ENCODE results near the gene CBLN3. TPM values are rescaled to one million over a fixed set of nuclear protein-coding genes. Genes with fewer than 3 reads are reported as not detected.

The CBLN3 gene
- total RNA-seq, 2 experiments from 2014 or later, result 11.6 to 12.2 TPM

DNA sequence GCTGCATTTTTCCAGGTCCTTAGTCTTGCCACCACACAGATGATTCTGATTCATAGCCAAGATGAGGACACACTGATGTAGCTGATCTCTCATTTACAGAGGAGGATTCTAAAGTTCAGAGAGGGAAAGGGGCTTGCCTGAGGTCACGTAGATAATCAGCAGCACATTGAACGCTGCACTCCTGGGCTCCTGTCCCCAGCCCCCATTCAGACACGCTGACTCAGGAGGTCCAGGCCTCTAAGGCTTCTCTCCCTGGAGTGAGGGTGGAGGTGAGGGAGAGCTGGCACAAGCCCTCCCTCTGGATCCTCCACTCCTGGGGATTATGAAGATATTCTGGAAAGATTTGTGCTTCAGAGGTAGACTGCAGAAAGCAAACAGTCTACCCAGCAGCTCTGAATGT, 51.1 kb downstream of the CBLN3 start:
- ChIA-PET CTCF (interaction anchor here (0.8 to 1.6 kb wide), 3 partner anchors 16 to 45 kb away, joined by 3 to 5 read pairs (median 4); no protein-coding TSS in a partner anchor), POLR2A (interaction anchor here (0.9 kb wide), 1 partner anchor 20 kb away, joined by 3 read pairs; the partner anchor contains the start of gene NYNRIN)
- intact Hi-C loops (cut with DNase I, micrococcal nuclease), result no loop called here
- H3K4me1 Mint-ChIP-seq, result no peaks in the 10 kb centered on the region
- no peak overlapping the region for H3K27ac Mint-ChIP-seq
- no peak overlapping the region for H3K4me3 Mint-ChIP-seq
- peaks cover 7% of the 10 kb centered on the region for H3K27me3 Mint-ChIP-seq
- no peak for DNase-seq
- H3K36me3 Mint-ChIP-seq (ENCODE audit: low read depth), result no peaks in the 10 kb centered on the region
- no peaks in the 10 kb centered on the region for H3K9me3 Mint-ChIP-seq (ENCODE audit: low read depth)
- ATAC-seq, result no peak

DNA sequence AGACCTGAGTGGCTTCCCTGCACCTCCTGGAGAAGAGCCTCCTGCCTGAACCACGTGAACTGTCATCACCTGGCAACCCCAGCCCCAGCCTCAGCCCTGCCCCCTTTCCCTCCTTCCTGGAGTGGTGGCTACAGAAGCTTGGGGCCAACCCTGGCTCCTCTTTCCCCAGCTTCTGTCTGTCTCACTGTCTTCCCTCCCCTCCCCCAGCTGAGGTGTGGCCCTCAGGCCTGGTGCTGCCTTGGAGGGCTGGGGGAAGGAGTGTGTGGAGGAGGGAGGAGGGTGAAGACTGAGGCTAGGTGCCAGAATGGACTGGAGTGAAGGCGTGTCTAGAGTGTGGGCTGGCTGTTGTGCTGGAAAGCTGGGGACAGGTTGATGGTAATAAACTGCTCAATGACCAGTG, 51.8 kb downstream of the CBLN3 start:
- POLR2A ChIA-PET, result no interaction called here
- Mint-ChIP-seq H3K36me3 (ENCODE audit: low read depth) (no peaks in the 10 kb centered on the region), H3K4me3 (no peak overlapping the region), H3K9me3 (ENCODE audit: low read depth) (no peaks in the 10 kb centered on the region), H3K27ac (no peak overlapping the region), H3K27me3 (peaks cover 7% of the 10 kb centered on the region), H3K4me1 (no peaks in the 10 kb centered on the region)
- CTCF ChIA-PET, result interaction anchor here (0.8 to 1.6 kb wide), 5 partner anchors 16 to 60 kb away, joined by 3 to 5 read pairs (median 4); no protein-coding TSS in a partner anchor
- no peak for DNase-seq
- intact Hi-C loops (cut with DNase I, micrococcal nuclease), result no loop called here
- ATAC-seq, result no peak

DNA sequence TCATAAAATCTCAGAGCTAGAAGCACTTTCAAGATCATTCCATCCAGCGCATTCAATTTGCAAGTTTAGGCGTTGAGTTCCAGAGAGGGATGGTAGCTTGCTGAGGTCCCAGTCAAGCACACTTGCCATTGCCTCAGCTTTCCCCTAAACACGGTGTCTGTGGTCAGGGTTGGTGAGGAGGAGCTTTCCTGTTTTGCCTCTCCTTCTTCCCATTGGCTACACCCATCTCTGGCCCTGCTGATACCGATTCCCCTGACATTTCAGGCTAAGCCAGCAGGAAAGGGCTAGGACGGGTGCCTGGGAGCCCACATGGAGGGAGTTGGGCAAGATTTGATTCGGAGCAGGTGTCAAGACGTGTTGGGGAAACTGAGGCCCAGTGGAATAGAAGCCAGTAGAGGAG, 52.3 kb downstream of the CBLN3 start:
- H3K27me3 Mint-ChIP-seq, result peaks cover 2% of the 10 kb centered on the region
- no peak overlapping the region for H3K27ac Mint-ChIP-seq
- no peak for ATAC-seq
- H3K36me3 Mint-ChIP-seq (ENCODE audit: low read depth), result no peaks in the 10 kb centered on the region
- H3K4me1 Mint-ChIP-seq, result no peaks in the 10 kb centered on the region
- CTCF ChIA-PET, result interaction anchor here (0.9 to 1.3 kb wide), 3 partner anchors 15 to 60 kb away, joined by 3 to 4 read pairs (median 4); no protein-coding TSS in a partner anchor
- no peak for DNase-seq
- no peak overlapping the region for H3K4me3 Mint-ChIP-seq
- no peaks in the 10 kb centered on the region for H3K9me3 Mint-ChIP-seq (ENCODE audit: low read depth)
- POLR2A ChIA-PET, result no interaction called here
- intact Hi-C loops (cut with DNase I, micrococcal nuclease), result no loop called here

Other genes starting within 250 kb of the CBLN3 start
- 10 to 100 TPM; 73.4 to 73.7 TPM for gene IPO4, start 240.9 kb downstream of the CBLN3 start, total RNA-seq
- 10 to 100 TPM; 17.0 to 24.4 TPM for gene TM9SF1, start 234.2 kb downstream of the CBLN3 start, total RNA-seq
- gene TSSK4, start 224.0 kb downstream of the CBLN3 start, total RNA-seq, result under 1 TPM; 0.14 to 0.30 TPM
- gene CHMP4A, start 216.2 kb downstream of the CBLN3 start, total RNA-seq, result 10 to 100 TPM; 48.8 to 73.0 TPM
- 10 to 100 TPM in 1 of 2 experiments, 1 to 10 TPM in 1; 4.5 to 11.7 TPM for gene MDP1, start 213.6 kb downstream of the CBLN3 start, total RNA-seq
- gene NEDD8, start 197.3 kb downstream of the CBLN3 start, total RNA-seq, result 100 to 1,000 TPM; 187 to 217 TPM
- 10 to 100 TPM; 56.7 to 59.6 TPM for gene GMPR2, start 196.7 kb downstream of the CBLN3 start, total RNA-seq
- gene TINF2, start 187.0 kb downstream of the CBLN3 start, total RNA-seq, result 100 to 1,000 TPM in 1 of 2 experiments, 10 to 100 TPM in 1; 87.4 to 108 TPM
- 1 to 10 TPM; 4.8 to 7.4 TPM for gene TGM1, start 166.5 kb downstream of the CBLN3 start, total RNA-seq
- gene RABGGTA, start 158.1 kb downstream of the CBLN3 start, total RNA-seq, result 10 to 100 TPM; 52.1 to 56.0 TPM
- gene DHRS1, start 129.9 kb downstream of the CBLN3 start, total RNA-seq, result 10 to 100 TPM; 11.7 to 14.6 TPM
- gene NOP9, start 129.8 kb downstream of the CBLN3 start, total RNA-seq, result 10 to 100 TPM; 24.4 to 32.5 TPM
- gene CIDEB, start 121.7 kb downstream of the CBLN3 start, total RNA-seq, result 10 to 100 TPM; 11.1 to 14.0 TPM
- gene LTB4R2, start 119.5 kb downstream of the CBLN3 start, total RNA-seq, result 1 to 10 TPM; 7.5 to 9.5 TPM
- gene LTB4R, start 118.2 kb downstream of the CBLN3 start, total RNA-seq, result 10 to 100 TPM; 10.1 to 14.2 TPM
- 1 to 10 TPM; 1.4 to 1.8 TPM for gene ADCY4, start 94.6 kb downstream of the CBLN3 start, total RNA-seq
- 1 to 10 TPM; 8.9 to 9.4 TPM for gene RIPK3, start 89.7 kb downstream of the CBLN3 start, total RNA-seq
- gene NFATC4, start 61.5 kb downstream of the CBLN3 start, total RNA-seq, result under 1 TPM; 0.11 to 0.30 TPM
- under 1 TPM; 0.07 to 0.16 TPM for gene NYNRIN, start 30.7 kb downstream of the CBLN3 start, total RNA-seq
- gene KHNYN, start 286 bp upstream of the CBLN3 start, total RNA-seq, result 10 to 100 TPM; 50.6 to 58.1 TPM
- 10 to 100 TPM; 40.9 to 47.8 TPM for gene SDR39U1, start 13.1 kb upstream of the CBLN3 start, total RNA-seq
- gene CMA1, start 78.6 kb upstream of the CBLN3 start, total RNA-seq, result under 1 TPM in 1 of 2 experiments, not detected in 1; 0.39 TPM
- under 1 TPM in 1 of 2 experiments, not detected in 1; 0.35 TPM for gene CTSG, start 146.6 kb upstream of the CBLN3 start, total RNA-seq
- 10 to 100 TPM; 36.1 to 45.0 TPM for gene GZMH, start 180.0 kb upstream of the CBLN3 start, total RNA-seq
- gene GZMB, start 204.5 kb upstream of the CBLN3 start, total RNA-seq, result 1,000 to 10,000 TPM; 2,147 to 3,062 TPM

Data from activated CD4-positive, alpha-beta T cell treated with anti-CD3 and anti-CD28 coated beads for 36 hours (primary cell).